HCT116 (cell line): ENCODE measurements around the gene PLAGL2. TPM values are rescaled to one million over a fixed set of nuclear protein-coding genes. Genes with fewer than 3 reads are reported as not detected.
"Not testable (repeated sequence)": the region's sequence is repeated elsewhere in the genome, so short reads cannot be mapped to it uniquely, and the experiment has no call there.

Source experiments
- ATAC-seq: fragments of 200-7000 bp; cut with Tn5 transposase; 2 replicates; pipeline ENCODE4 v1.9.1; 2020; ENCODE audit warnings: mild to moderate bottlenecking, moderate library complexity
- BruUV-seq: library from RNA; stranded (reverse); fragments of 400-500 nt; replicated peaks from 2 replicates; lab custom pipeline; 2021; lab: Mats Ljungman, UMichigan
- CTCF ChIA-PET: fragments of 300-600 bp; sonication (Branson Sonifier 250); formaldehyde crosslinking; loops from one replicate; lab custom pipeline; 2021; ENCODE audit warnings: antibody characterized with exemption; lab: Charles Lee
- POLR2A ChIA-PET: fragments of 300-600, 350-600 bp; sonication (Branson Sonifier 250); formaldehyde crosslinking; loops from one replicate; lab custom pipeline; 2021; ENCODE audit warnings: antibody characterized with exemption; lab: Charles Lee
- RAD21 ChIA-PET, 2 experiments: fragments of 300-600 bp; sonication (Branson Sonifier 250); formaldehyde crosslinking; loops; one replicate each; lab custom pipeline; 2023; ENCODE audit warnings: low total read pairs in 2 of 2; ENCODE audit not compliant: uncharacterized antibody in 2 of 2, unreplicated experiment in 2 of 2, low non-redundant PET in 1 of 2; lab: Charles Lee
- DNase-seq: peaks from one replicate; pipeline ENCODE4 v3.0.0-alpha.2; 2010; ENCODE audit warnings: low read depth, low spot score
- H2AFZ ChIP-seq: fragments of 200-600 bp; shearing (Covaris generic), sonication (generic); 2 replicates; pipeline ENCODE4 v1.6.1; 2017; ENCODE audit warnings: low read depth, mixed run types, mixed read lengths, antibody characterized with exemption, low read length; ENCODE audit not compliant: poor library complexity, severe bottlenecking
- H3K27ac ChIP-seq: 2 replicates; pipeline ENCODE4 v1.5.1; 2012; ENCODE audit warnings: low read depth, low read length
- H3K27me3 ChIP-seq: fragments of 200-600 bp; sonication (generic); 2 replicates; pipeline ENCODE4 v1.6.1; 2016; ENCODE audit warnings: mixed run types, low read length, mixed read lengths; ENCODE audit not compliant: insufficient read depth
- H3K36me3 ChIP-seq, 2 experiments: fragments of 200-500 bp in 1 of 2; fragments of 200-600 bp in 1 of 2; sonication (Bioruptor generic) in 1 of 2; sonication (generic) in 1 of 2; 2 replicates each; pipeline versions ENCODE4 v1.5.1 to v1.6.1; 2014 to 2016; ENCODE audit warnings: low read length in 2 of 2, inconsistent platforms in 1 of 2, mixed read lengths in 1 of 2, mixed run types in 1 of 2; ENCODE audit not compliant: insufficient read depth in 2 of 2, control insufficient read depth in 1 of 2
- H3K4me1 ChIP-seq, 2 experiments: fragments of 200-600 bp in 1 of 2; sonication (generic) in 1 of 2; 2 replicates each; pipeline versions ENCODE4 v1.5.1 to v1.6.1; 2012 to 2017; ENCODE audit warnings: low read length in 2 of 2, inconsistent platforms in 1 of 2, mild to moderate bottlenecking in 1 of 2, mixed read lengths in 1 of 2, mixed run types in 1 of 2, moderate library complexity in 1 of 2; ENCODE audit not compliant: insufficient read depth in 2 of 2, control insufficient read depth in 1 of 2
- H3K4me2 ChIP-seq: fragments of 200-600 bp; sonication (generic); 2 replicates; pipeline ENCODE4 v1.6.1; 2017; ENCODE audit warnings: mixed run types, low read length, mixed read lengths
- H3K4me3 ChIP-seq, 2 experiments: fragments of 200-600 bp in 1 of 2; sonication (generic) in 1 of 2; replicated peaks in 1 of 2; 2 replicates each; pipeline ENCODE4 v1.5.1; 2011 to 2016; ENCODE audit warnings: low read length in 2 of 2, control low read depth in 1 of 2, low read depth in 1 of 2, mild to moderate bottlenecking in 1 of 2, mixed read lengths in 1 of 2, mixed run types in 1 of 2
- H3K79me2 ChIP-seq: fragments of 200-600 bp; sonication (generic); 2 replicates; pipeline ENCODE4 v1.6.1; 2017; ENCODE audit warnings: mild to moderate bottlenecking, mixed run types, low read length, moderate library complexity, mixed read lengths; ENCODE audit not compliant: insufficient read depth
- H3K9ac ChIP-seq: fragments of 200-600 bp; sonication (generic); 2 replicates; pipeline ENCODE4 v1.6.1; 2016; ENCODE audit warnings: low read length, mixed read lengths
- H3K9me2 ChIP-seq: fragments of 200-600 bp; sonication (generic), shearing (Covaris generic); 2 replicates; pipeline ENCODE4 v1.6.1; 2017; ENCODE audit warnings: mixed run types, mild to moderate bottlenecking, moderate library complexity; ENCODE audit not compliant: insufficient read depth
- H3K9me3 ChIP-seq, 2 experiments: fragments of 200-500 bp in 1 of 2; fragments of 200-600 bp in 1 of 2; sonication (Bioruptor generic) in 1 of 2; sonication (generic) in 1 of 2; 2 replicates each; pipeline ENCODE4 v1.6.1; 2014 to 2017; ENCODE audit warnings: low read length in 2 of 2, mixed read lengths in 2 of 2, inconsistent platforms in 1 of 2, low read depth in 1 of 2, mild to moderate bottlenecking in 1 of 2, mixed run types in 1 of 2, moderate library complexity in 1 of 2; ENCODE audit not compliant: control insufficient read depth in 1 of 2, insufficient read depth in 1 of 2
- H4K20me1 ChIP-seq: fragments of 200-600 bp; sonication (generic), shearing (Covaris generic); 2 replicates; pipeline ENCODE4 v1.6.1; 2017; ENCODE audit warnings: mixed run types, mild to moderate bottlenecking, moderate library complexity; ENCODE audit not compliant: insufficient read depth
- CBX3 ChIP-seq: IDR thresholded peaks from 2 replicates; pipeline ENCODE4 v1.6.1; 2012; ENCODE audit warnings: low read depth
- CEBPB ChIP-seq: IDR thresholded peaks from 2 replicates; pipeline ENCODE4 v1.6.1; 2012; ENCODE audit warnings: low read depth
- EGR1 ChIP-seq: IDR thresholded peaks from 2 replicates; pipeline ENCODE4 v1.6.1; 2012; ENCODE audit warnings: low read depth
- EZH2 ChIP-seq: fragments of 200-600 bp; sonication (generic); IDR thresholded peaks from 2 replicates; pipeline ENCODE4 v1.6.1; 2017; ENCODE audit warnings: antibody characterized with exemption, mixed run types
- EZH2phosphoT487 ChIP-seq: fragments of 200-600 bp; IDR thresholded peaks from 2 replicates; pipeline ENCODE4 v1.6.1; 2018; ENCODE audit warnings: antibody characterized with exemption, borderline replicate concordance
- FOSL1 ChIP-seq: IDR thresholded peaks from 2 replicates; pipeline ENCODE4 v1.6.1; 2012; ENCODE audit warnings: low read depth
- JUND ChIP-seq: IDR thresholded peaks from 2 replicates; pipeline ENCODE4 v1.6.1; 2012
- POLR2A ChIP-seq: IDR thresholded peaks from 2 replicates; pipeline ENCODE4 v1.7.0; 2011; ENCODE audit warnings: borderline replicate concordance; ENCODE audit not compliant: insufficient read depth, insufficient read length; ENCODE audit errors: extremely low read depth
- POLR2AphosphoS5 ChIP-seq: IDR thresholded peaks from 2 replicates; pipeline ENCODE4 v1.6.1; 2011; ENCODE audit warnings: mild to moderate bottlenecking, low read depth, low read length, moderate library complexity
- RAD21 ChIP-seq: IDR thresholded peaks from 2 replicates; pipeline ENCODE4 v1.6.1; 2012; ENCODE audit warnings: low read depth, mild to moderate bottlenecking
- TCF7L2 ChIP-seq: IDR thresholded peaks from 2 replicates; pipeline ENCODE4 v1.7.0; 2011; ENCODE audit warnings: borderline replicate concordance, inconsistent platforms; ENCODE audit not compliant: insufficient read depth, insufficient read length; ENCODE audit errors: extremely low read depth
- ZFX ChIP-seq: fragments of 450-650 bp; IDR thresholded peaks from 2 replicates; pipeline ENCODE4 v1.6.1; 2017
- ZNF274 ChIP-seq: fragments of 200-500 bp; sonication (Bioruptor generic); IDR thresholded peaks from 2 replicates; pipeline ENCODE4 v1.6.1; 2014; ENCODE audit warnings: mild to moderate bottlenecking, low read depth, low read length, inconsistent platforms
- intact Hi-C: fragments of 100-400 bp; cut with micrococcal nuclease; formaldehyde crosslinking; loops from 2 replicates; pipeline ENCODE4 v1.10.0; 2022
- total RNA-seq: library from RNA; stranded (reverse); gene quantifications from one replicate; pipeline ENCODE4 v1.2.1, GENCODE V29; 2021; ENCODE audit not compliant: unreplicated experiment
- TF ChIP-seq, protein P1 (sequence below): IDR thresholded peaks from 2 replicates; pipeline ENCODE4 v1.6.1; 2011; ENCODE audit warnings: mild to moderate bottlenecking, low read length, moderate library complexity; ENCODE audit not compliant: insufficient replicate concordance; ENCODE audit errors: extremely low read depth
- TF ChIP-seq, protein P2 (sequence below): IDR thresholded peaks from 2 replicates; pipeline ENCODE4 v1.6.1; 2012

The PLAGL2 gene
- total RNA-seq, 1 experiment from 2014 or later = 18.3 TPM

DNA sequence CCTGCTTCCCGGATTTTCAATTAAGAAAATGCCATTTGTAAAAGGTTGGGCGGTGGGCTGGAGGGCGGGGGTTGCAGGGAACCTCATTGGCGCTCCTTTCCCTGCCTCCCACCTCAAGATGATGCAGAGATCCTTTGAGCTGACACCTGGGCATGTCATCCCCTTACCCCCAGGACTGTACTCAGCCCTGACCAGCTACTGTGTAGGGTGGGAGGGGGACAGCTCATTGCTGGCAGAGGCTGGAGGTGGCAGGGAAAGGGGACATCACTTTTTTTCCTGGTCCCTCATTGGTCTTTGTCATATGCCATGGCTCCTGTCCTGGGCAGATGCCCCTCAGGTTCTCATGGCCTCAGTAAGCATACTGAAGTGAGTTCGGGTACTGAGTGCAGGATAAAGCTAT is 14.2 kb downstream of the PLAGL2 start:
- BruUV-seq, ATAC-seq, H3K27me3 ChIP-seq, H3K9me2 ChIP-seq, POLR2A ChIA-PET, DNase-seq, H2AFZ ChIP-seq, CTCF ChIA-PET, H3K79me2 ChIP-seq, H3K9ac ChIP-seq, H3K27ac ChIP-seq, H4K20me1 ChIP-seq, intact Hi-C loops, H3K9me3 ChIP-seq, H3K4me3 ChIP-seq, H3K4me2 ChIP-seq, H3K4me1 ChIP-seq: not testable (repeated sequence)
- peaks cover 22 to 34% of the 10 kb centered on the region in 2 experiments; a peak in 3 of 4 replicates for H3K36me3 ChIP-seq
- RAD21 ChIA-PET = interaction anchor here in 1 of 2 experiments (0.6 kb wide), 1 partner anchor 291 kb away, joined by 4 read pairs; no protein-coding TSS in a partner anchor

DNA sequence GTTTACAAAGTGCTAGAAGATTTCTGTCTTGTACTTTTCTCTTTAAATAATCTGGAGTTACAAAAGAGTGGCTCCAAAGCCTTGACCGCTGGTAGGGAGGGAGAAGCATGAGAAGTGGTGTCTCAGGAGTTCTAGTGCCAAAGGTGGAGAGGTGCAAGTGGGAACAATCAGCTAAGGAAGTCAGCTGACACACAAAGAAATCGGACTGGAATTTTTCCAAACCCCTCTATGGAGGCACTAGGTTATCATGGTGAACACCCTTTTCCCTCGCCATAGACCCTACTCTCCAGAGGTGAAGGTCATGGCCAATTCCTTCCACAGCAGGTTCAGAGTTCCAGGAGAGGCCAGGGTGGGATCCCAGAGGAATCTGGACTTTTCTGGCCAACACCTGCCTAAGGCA is 14.8 kb downstream of the PLAGL2 start:
- ATAC-seq (no peak), DNase-seq (no peak)
- no peak for TF ChIP-seq CBX3
- TF ChIP-seq CEBPB = no peak
- TF ChIP-seq ZFX = no peak
- no peak for TF ChIP-seq EGR1
- no peak for TF ChIP-seq ZNF274
- no peak for TF ChIP-seq EZH2phosphoT487
- TF ChIP-seq, protein P1, sequence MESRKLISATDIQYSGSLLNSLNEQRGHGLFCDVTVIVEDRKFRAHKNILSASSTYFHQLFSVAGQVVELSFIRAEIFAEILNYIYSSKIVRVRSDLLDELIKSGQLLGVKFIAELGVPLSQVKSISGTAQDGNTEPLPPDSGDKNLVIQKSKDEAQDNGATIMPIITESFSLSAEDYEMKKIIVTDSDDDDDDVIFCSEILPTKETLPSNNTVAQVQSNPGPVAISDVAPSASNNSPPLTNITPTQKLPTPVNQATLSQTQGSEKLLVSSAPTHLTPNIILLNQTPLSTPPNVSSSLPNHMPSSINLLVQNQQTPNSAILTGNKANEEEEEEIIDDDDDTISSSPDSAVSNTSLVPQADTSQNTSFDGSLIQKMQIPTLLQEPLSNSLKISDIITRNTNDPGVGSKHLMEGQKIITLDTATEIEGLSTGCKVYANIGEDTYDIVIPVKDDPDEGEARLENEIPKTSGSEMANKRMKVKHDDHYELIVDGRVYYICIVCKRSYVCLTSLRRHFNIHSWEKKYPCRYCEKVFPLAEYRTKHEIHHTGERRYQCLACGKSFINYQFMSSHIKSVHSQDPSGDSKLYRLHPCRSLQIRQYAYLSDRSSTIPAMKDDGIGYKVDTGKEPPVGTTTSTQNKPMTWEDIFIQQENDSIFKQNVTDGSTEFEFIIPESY = no peak
- TF ChIP-seq JUND = no peak
- TF ChIP-seq FOSL1 = no peak
- TF ChIP-seq POLR2A = no peak
- TF ChIP-seq POLR2AphosphoS5 = no peak
- no peak for TF ChIP-seq EZH2
- TF ChIP-seq, protein P2, sequence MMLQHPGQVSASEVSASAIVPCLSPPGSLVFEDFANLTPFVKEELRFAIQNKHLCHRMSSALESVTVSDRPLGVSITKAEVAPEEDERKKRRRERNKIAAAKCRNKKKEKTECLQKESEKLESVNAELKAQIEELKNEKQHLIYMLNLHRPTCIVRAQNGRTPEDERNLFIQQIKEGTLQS = no peak
- no peak for TF ChIP-seq RAD21
- TF ChIP-seq TCF7L2 = no peak
- no peaks in the 10 kb centered on the region for H3K9me2 ChIP-seq
- H3K9me3 ChIP-seq = no peaks in the 10 kb centered on the region
- no peaks in the 10 kb centered on the region for H4K20me1 ChIP-seq
- H3K9ac ChIP-seq = no peak overlapping the region
- ChIA-PET POLR2A (no interaction called here), RAD21 (interaction anchor here in 1 of 2 experiments (0.6 kb wide), 1 partner anchor 292 kb away, joined by 4 read pairs; no protein-coding TSS in a partner anchor), CTCF (no interaction called here)
- H3K27ac ChIP-seq = no peak overlapping the region
- H3K4me1 ChIP-seq = no peaks in the 10 kb centered on the region
- H2AFZ ChIP-seq = no peak overlapping the region
- H3K27me3 ChIP-seq = no peaks in the 10 kb centered on the region
- H3K36me3 ChIP-seq = peaks cover 18 to 31% of the 10 kb centered on the region in 2 experiments; a peak in 3 of 4 replicates
- BruUV-seq = TSS peak; percentile 4
- H3K4me2 ChIP-seq = no peak overlapping the region
- no peak overlapping the region for H3K4me3 ChIP-seq
- H3K79me2 ChIP-seq = peaks cover 4% of the 10 kb centered on the region
- intact Hi-C loops = no loop called here
